T follicular helper cell (primary cell): Measurements from ENCODE around the gene NCR3LG1.

Source experiments
- DNase-seq: peaks from one replicate; pipeline ENCODE4 v3.0.0-alpha.2; 2020; ENCODE audit warnings: low read depth
- total RNA-seq, 2 experiments: gene quantifications; one replicate each; lab custom pipeline; 2026; lab: John Stamatoyannopoulos, UW

The NCR3LG1 gene
- total RNA-seq: 10.8 to 17.7 reads per million in 2 experiments

- peak; percentile 59 for DNase-seq
These were observed at the start of gene NCR3LG1 for GRCh38 chr11:17351510-17352176. NCR3LG1 (plus strand) TSS chr11:17351800; CDS start chr11:17351970, 170 bp downstream.

- DNase-seq: no peak
These were observed 38.0 kb upstream of the NCR3LG1 start for GRCh38 chr11:17313349-17314231.

GRCh38 chr11:17314232-17314547, 37.4 kb upstream of the NCR3LG1 start:
- DNase-seq: no peak

- no peak for DNase-seq
These were observed 36.6 kb upstream of the NCR3LG1 start for GRCh38 chr11:17314904-17315426.

- DNase-seq: no peak
These were observed 22.6 kb upstream of the NCR3LG1 start for GRCh38 chr11:17328871-17329494.

- no peak for DNase-seq
These were observed 19.9 kb upstream of the NCR3LG1 start for GRCh38 chr11:17331669-17332068.

GRCh38 chr11:17333799-17334586, 17.6 kb upstream of the NCR3LG1 start:
- no peak for DNase-seq

GRCh38 chr11:17343257-17343656, 8.3 kb upstream of the NCR3LG1 start:
- DNase-seq: no peak

GRCh38 chr11:17343907-17344306, 7.7 kb upstream of the NCR3LG1 start:
- DNase-seq: no peak

GRCh38 chr11:17347676-17348075, 3.9 kb upstream of the NCR3LG1 start:
- DNase-seq: no peak

GRCh38 chr11:17350455-17351171, 987 bp upstream of the NCR3LG1 start:
- no peak for DNase-seq

GRCh38 chr11:17351172-17351509, 459 bp upstream of the NCR3LG1 start:
- no peak for DNase-seq

- peak; percentile 33 for DNase-seq
These were observed 1.6 kb downstream of the NCR3LG1 start for GRCh38 chr11:17352950-17353820.

GRCh38 chr11:17353821-17354600, 2.4 kb downstream of the NCR3LG1 start:
- no peak for DNase-seq

- peak; percentile 38 for DNase-seq
These were observed 3.0 kb downstream of the NCR3LG1 start for GRCh38 chr11:17354601-17354991.

- no peak for DNase-seq
These were observed 14.9 kb downstream of the NCR3LG1 start for GRCh38 chr11:17366495-17366894.

GRCh38 chr11:17368551-17368950, 17.0 kb downstream of the NCR3LG1 start:
- no peak for DNase-seq

GRCh38 chr11:17369094-17369493, 17.5 kb downstream of the NCR3LG1 start:
- no peak for DNase-seq

GRCh38 chr11:17369684-17370243, 18.2 kb downstream of the NCR3LG1 start:
- DNase-seq: no peak
